ENCODE measurements around the gene RNPC3. TPM values are rescaled to one million over a fixed set of nuclear protein-coding genes. Genes with fewer than 3 reads are reported as not detected.
A peak's percentile ranks its signal among the peaks of the same experiment; 100 is the strongest.

The RNPC3 gene
- 10 to 100 TPM; 10.3 to 12.1 TPM for total RNA-seq

GRCh38 chr1:103525607-103526507 lies at the start of gene RNPC3:
Gene RNPC3, plus strand, starts transcription at chr1:103525699. Its CDS starts 372 bp downstream, at chr1:103526071.
- DNase-seq (ENCODE audit: low spot score), result peak; percentile 89
- peaks cover 0 to 38% of the 10 kb centered on the region in 2 donors for H3K4me1 ChIP-seq
- peaks cover 7% of the 10 kb centered on the region for H3K36me3 ChIP-seq
- no peak for TF ChIP-seq CTCF (IDR thresholded peaks at IDR 0.05)
- no peaks in the 10 kb centered on the region for H3K27me3 ChIP-seq
- no peaks in the 10 kb centered on the region for H3K9me3 ChIP-seq
- peak within 1 kb of the TSS; percentile 96 to 97 for H3K27ac ChIP-seq
- H3K4me3 ChIP-seq, result peak within 1 kb of the TSS; percentile 92 to 96

- no peaks in the 10 kb centered on the region for H3K36me3 ChIP-seq
- H3K27me3 ChIP-seq, result no peaks in the 10 kb centered on the region
- no peak overlapping the region for H3K4me3 ChIP-seq
- H3K4me1 ChIP-seq, result no peaks in the 10 kb centered on the region
- H3K9me3 ChIP-seq, result no peaks in the 10 kb centered on the region
- no peak for TF ChIP-seq CTCF (IDR thresholded peaks at IDR 0.05)
- DNase-seq (ENCODE audit: low spot score), result no peak
- no peak overlapping the region for H3K27ac ChIP-seq
Measured at GRCh38 chr1:103477101-103477500, 48.4 kb upstream of the RNPC3 start.

GRCh38 chr1:103489935-103490334 lies 35.6 kb upstream of the RNPC3 start:
- Histone ChIP-seq H3K36me3 (no peaks in the 10 kb centered on the region), H3K27me3 (no peaks in the 10 kb centered on the region), H3K9me3 (no peaks in the 10 kb centered on the region), H3K4me1 (no peaks in the 10 kb centered on the region), H3K4me3 (no peak overlapping the region), H3K27ac (no peak overlapping the region)
- DNase-seq (ENCODE audit: low spot score), result no peak
- TF ChIP-seq CTCF (IDR thresholded peaks at IDR 0.05), result no peak

- Histone ChIP-seq H3K36me3 (no peaks in the 10 kb centered on the region), H3K27ac (no peak overlapping the region), H3K4me1 (no peaks in the 10 kb centered on the region), H3K9me3 (no peaks in the 10 kb centered on the region), H3K27me3 (no peaks in the 10 kb centered on the region), H3K4me3 (no peak overlapping the region)
- no peak for TF ChIP-seq CTCF (IDR thresholded peaks at IDR 0.05)
- no peak for DNase-seq (ENCODE audit: low spot score)
Measured at GRCh38 chr1:103492003-103492625, 33.4 kb upstream of the RNPC3 start.

- H3K27me3 ChIP-seq, result no peaks in the 10 kb centered on the region
- H3K4me3 ChIP-seq, result no peak overlapping the region
- no peaks in the 10 kb centered on the region for H3K9me3 ChIP-seq
- no peak overlapping the region for H3K27ac ChIP-seq
- H3K4me1 ChIP-seq, result no peaks in the 10 kb centered on the region
- TF ChIP-seq CTCF (IDR thresholded peaks at IDR 0.05), result no peak
- no peak for DNase-seq (ENCODE audit: low spot score)
- no peaks in the 10 kb centered on the region for H3K36me3 ChIP-seq
Measured at GRCh38 chr1:103496014-103496635, 29.4 kb upstream of the RNPC3 start.
